K562 (cell line): Measurements from ENCODE around the gene FRMD5. TPM values are rescaled to one million over a fixed set of nuclear protein-coding genes. Genes with fewer than 3 reads are reported as not detected.

ENCODE experiments used
- ATAC-seq: fragments of 200-7000 bp; cut with Tn5 transposase; 3 replicates; pipeline ENCODE4 v1.9.1; 2020; ENCODE audit warnings: moderate library complexity
- BruUV-seq: library from RNA; stranded (reverse); fragments of 400-500 nt; replicated peaks from 2 replicates; lab custom pipeline; 2021; lab: Mats Ljungman, UMichigan
- CTCF ChIA-PET: fragments of 300-600 bp; formaldehyde crosslinking; extraction: SDS; loops from one replicate; lab custom pipeline; 2021; ENCODE audit warnings: low intra/inter-chr PET ratio; lab: Yijun Ruan, JAX
- POLR2A ChIA-PET: fragments of 300-600, 350-650 bp; sonication (Branson Sonifier 250); formaldehyde crosslinking; extraction: SDS; loops from one replicate; lab custom pipeline; 2021; ENCODE audit warnings: antibody characterized with exemption, inconsistent platforms; lab: Yijun Ruan, JAX
- DNase-seq, 4 experiments: peaks; one replicate each; pipeline versions ENCODE4 v3.0.0 to v3.0.0-alpha.2; 2011 to 2018; ENCODE audit warnings: low spot score in 3 of 4, mixed read lengths in 3 of 4; ENCODE audit errors: extremely low read depth in 1 of 4
- FAIRE-seq: peaks from 2 replicates; lab custom pipeline; 2011; peaks lifted over from hg19 to GRCh38; lab: Jason Lieb, UNC
- H2AFZ ChIP-seq: 2 replicates; pipeline ENCODE4 v1.6.0; 2011; ENCODE audit warnings: low read depth, low read length, control low read depth, inconsistent platforms
- H3K27ac ChIP-seq: fragments of 200-600 bp; 3 replicates; pipeline ENCODE4 v1.8.0; 2011; ENCODE audit warnings: low read depth, mild to moderate bottlenecking, control low read depth, inconsistent platforms, low read length, moderate library complexity, mixed read lengths; ENCODE audit errors: extremely low read depth
- H3K27me3 ChIP-seq, 2 experiments: fragments of 300-600 bp in 1 of 2; 2 replicates in 1 of 2; 3 replicates in 1 of 2; pipeline versions ENCODE4 v1.6.0 to v1.8.0; 2011; ENCODE audit warnings: inconsistent platforms in 2 of 2, low read length in 2 of 2, mild to moderate bottlenecking in 1 of 2, mixed read lengths in 1 of 2, moderate library complexity in 1 of 2; ENCODE audit not compliant: control insufficient read depth in 2 of 2, insufficient read depth in 2 of 2
- H3K36me3 ChIP-seq: fragments of 300-600 bp; 3 replicates; pipeline ENCODE4 v1.8.0; 2011; ENCODE audit warnings: mild to moderate bottlenecking, low read length, inconsistent platforms; ENCODE audit not compliant: control insufficient read depth, insufficient read depth
- H3K4me1 ChIP-seq, 2 experiments: fragments of 200-600 bp in 1 of 2; replicated peaks in 1 of 2; 2 replicates in 1 of 2; 3 replicates in 1 of 2; pipeline versions ENCODE4 v1.5.1 to v1.8.0; 2011; ENCODE audit warnings: inconsistent platforms in 2 of 2, low read length in 2 of 2, mild to moderate bottlenecking in 1 of 2, mixed read lengths in 1 of 2, moderate library complexity in 1 of 2; ENCODE audit not compliant: control insufficient read depth in 2 of 2, insufficient read depth in 2 of 2
- H3K4me2 ChIP-seq: 2 replicates; pipeline ENCODE4 v1.6.1; 2011; ENCODE audit warnings: low read length, control low read depth, inconsistent platforms, mixed read lengths; ENCODE audit not compliant: insufficient read depth
- H3K4me3 ChIP-seq: fragments of 200-600 bp; sonication (generic), shearing (Covaris generic); 2 replicates; pipeline ENCODE4 v1.5.1; 2016; ENCODE audit warnings: control low read depth, inconsistent platforms
- H3K79me2 ChIP-seq: fragments of 200-600 bp; 3 replicates; pipeline ENCODE4 v1.8.0; 2011; ENCODE audit warnings: low read length, inconsistent platforms; ENCODE audit not compliant: control insufficient read depth, insufficient read depth
- H3K9ac ChIP-seq, 2 experiments: 2 replicates each; pipeline versions ENCODE4 v1.6.0 to v1.6.1; 2011; ENCODE audit warnings: low read depth in 2 of 2, low read length in 2 of 2, control low read depth in 1 of 2, inconsistent platforms in 1 of 2, mild to moderate bottlenecking in 1 of 2, mixed read lengths in 1 of 2; ENCODE audit not compliant: insufficient read depth in 1 of 2
- H3K9me1 ChIP-seq: one replicate; pipeline ENCODE4 v1.6.0; 2011; ENCODE audit warnings: inconsistent platforms, mild to moderate bottlenecking, low read length, moderate library complexity; ENCODE audit not compliant: control insufficient read depth, insufficient read depth
- H3K9me3 ChIP-seq: replicated peaks from 2 replicates; pipeline ENCODE4 v1.5.1; 2011; ENCODE audit warnings: low read depth, low read length, inconsistent platforms; ENCODE audit not compliant: control insufficient read depth, insufficient read depth
- H4K20me1 ChIP-seq: replicated peaks from 2 replicates; pipeline ENCODE4 v1.6.1; 2011; ENCODE audit warnings: low read length, inconsistent platforms, mixed read lengths; ENCODE audit not compliant: control insufficient read depth, insufficient read depth
- ARID1B ChIP-seq: fragments of 450-650 bp; IDR thresholded peaks from 2 replicates; pipeline ENCODE4 v1.6.1; 2016; ENCODE audit warnings: antibody characterized with exemption, mild to moderate bottlenecking, inconsistent platforms
- CXXC5 ChIP-seq: fragments of 250-450 bp; sonication (Bioruptor Pico); IDR thresholded peaks from 2 replicates; pipeline ENCODE4 v1.8.0; 2022; ENCODE audit warnings: inconsistent platforms, mild to moderate bottlenecking, moderate library complexity
- EWSR1 ChIP-seq: fragments of 450-650 bp; IDR thresholded peaks from 2 replicates; pipeline ENCODE4 v1.6.1; 2018; ENCODE audit warnings: borderline replicate concordance, mild to moderate bottlenecking, low read depth, moderate library complexity; ENCODE audit not compliant: partially characterized antibody
- JUNB ChIP-seq: fragments of 450-650 bp; formaldehyde crosslinking; conservative IDR thresholded peaks from 2 replicates; pipeline ENCODE4 v1.4.0; 2020; ENCODE audit warnings: mild to moderate bottlenecking
- KLF13 ChIP-seq: fragments of 450-650 bp; IDR thresholded peaks from 2 replicates; pipeline ENCODE4 v1.6.1; 2016; ENCODE audit warnings: missing genetic modification characterization, low read depth, mild to moderate bottlenecking, missing compliant biosample characterization, moderate library complexity, borderline replicate concordance
- MCM5 ChIP-seq: fragments of 450-650 bp; IDR thresholded peaks from 2 replicates; pipeline ENCODE4 v1.6.1; 2016; ENCODE audit warnings: low read depth
- MTA2 ChIP-seq: fragments of 450-650 bp; IDR thresholded peaks from 2 replicates; pipeline ENCODE4 v1.6.1; 2016; ENCODE audit warnings: low read depth
- NCOA6 ChIP-seq: fragments of 450-650 bp; IDR thresholded peaks from 2 replicates; pipeline ENCODE4 v1.6.1; 2017; ENCODE audit warnings: mild to moderate bottlenecking
- NR2C1 ChIP-seq, 2 experiments: fragments of 450-650 bp; IDR thresholded peaks; 2 replicates each; pipeline ENCODE4 v1.6.1; 2017; ENCODE audit warnings: mild to moderate bottlenecking in 2 of 2, antibody characterized with exemption in 1 of 2, inconsistent platforms in 1 of 2, missing compliant biosample characterization in 1 of 2, missing genetic modification characterization in 1 of 2
- NR3C1 ChIP-seq: sonication (generic); formaldehyde crosslinking; IDR thresholded peaks from 2 replicates; pipeline ENCODE4 v1.8.1; 2022; ENCODE audit warnings: missing genetic modification reagents
- RNF2 ChIP-seq: sonication (generic); IDR thresholded peaks from 2 replicates; pipeline ENCODE4 v1.6.1; 2016
- ZFPM2 ChIP-seq: fragments of 250-450 bp; sonication (Bioruptor Pico); IDR thresholded peaks from 2 replicates; pipeline ENCODE4 v1.5.1; 2022; ENCODE audit warnings: mild to moderate bottlenecking
- ZNF133 ChIP-seq: fragments of 250-450 bp; sonication (Bioruptor Pico); IDR thresholded peaks from 2 replicates; pipeline ENCODE4 v1.4.0; 2020; ENCODE audit warnings: mild to moderate bottlenecking
- WGBS: fragments of 100-300 bp; shearing (Covaris generic); methylation state at CpG from one replicate; pipeline ENCODE4 v1.1.6; 2016; ENCODE audit warnings: low coverage, mixed read lengths; ENCODE audit not compliant: insufficient coverage; ENCODE audit errors: missing lambda C conversion rate; 5-methylcytosine and 5-hydroxymethylcytosine counted together
- in situ Hi-C: fragments of 300-500 bp; cut with MboI; formaldehyde crosslinking; loops from 4 replicates; pipeline ENCODE4 v1.15.0; 2018; ENCODE audit warnings: inconsistent platforms, mixed read lengths
- intact Hi-C: fragments of 100-400 bp; cut with micrococcal nuclease; formaldehyde crosslinking; loops from 2 replicates; pipeline ENCODE4 v1.14.2; 2022
- polyA plus RNA-seq, 8 experiments: library from polyadenylated mRNA; depleted of rRNA in 4 of 8; stranded (reverse) in 5 of 8; unstranded in 3 of 8; fragments of >200 nt; fragmentation: Nextera tagmentation in 2 of 8; fragmentation: Illumina TruSeq in 1 of 8; extraction: Ambion mirVana in 2 of 8; extraction: Trizol in 1 of 8; gene quantifications; 2 replicates each; pipeline versions ENCODE4 v1.2.1 to v1.2.3, GENCODE V29; 2011 to 2014; ENCODE audit warnings: inconsistent platforms in 1 of 8, missing spikeins in 1 of 8
- total RNA-seq, 7 experiments: library from RNA; depleted of rRNA in 6 of 7; stranded (reverse); fragments of >200 nt in 6 of 7; fragmentation: Illumina TruSeq in 2 of 7; extraction: Trizol in 2 of 7; gene quantifications; 2 replicates each; pipeline versions ENCODE4 v1.2.1 to v1.2.3, GENCODE V29; 2011 to 2021; ENCODE audit warnings: low replicate concordance in 1 of 7
- TF ChIP-seq, protein P1 (sequence below): sonication (generic); formaldehyde crosslinking; IDR thresholded peaks from 2 replicates; pipeline ENCODE4 v1.8.1; 2023; ENCODE audit warnings: mild to moderate bottlenecking, missing genetic modification reagents, moderate library complexity

FRMD5 gene
- total and polyA plus RNA-seq, 9 of the 15 experiments (the other 6 are each of a cell fraction or from before 2014, with no cell fraction given) = 0.13 to 0.38 TPM; not detected in 7

DNA sequence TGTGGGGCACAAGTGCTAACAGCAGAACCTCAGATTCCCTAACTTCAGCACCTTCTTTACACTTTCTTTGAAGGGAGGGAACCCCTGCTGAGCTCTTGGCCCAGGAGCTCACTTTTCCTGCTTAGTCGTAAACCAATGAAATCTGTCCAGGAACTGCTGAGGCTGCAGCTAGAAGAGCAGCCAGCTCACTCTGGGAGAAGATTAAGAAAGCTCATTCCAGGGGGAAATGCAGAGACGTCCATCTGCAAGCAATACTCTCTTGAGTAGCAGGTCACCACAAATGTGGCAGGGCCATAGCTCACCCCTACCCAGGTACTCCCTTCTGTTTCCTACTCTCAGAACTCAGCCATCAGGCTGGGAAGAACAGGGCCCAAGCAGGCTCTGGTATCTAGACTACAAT, 265.0 kb downstream of the FRMD5 start:
- no peak for TF ChIP-seq NR2C1 (IDR thresholded peaks at IDR 0.05)
- TF ChIP-seq NR2C1 (tag; IDR thresholded peaks at IDR 0.05) = no peak
- no peak for TF ChIP-seq EWSR1
- TF ChIP-seq NR3C1 (CRISPR knock-in tag) = no peak
- TF ChIP-seq KLF13 (tag) = no peak
- no peak for TF ChIP-seq ZFPM2
- no peak for TF ChIP-seq ZNF133 (CRISPR knock-in tag)
- ChIA-PET CTCF (no interaction called here), POLR2A (interaction anchor here (1.1 kb wide), 1 partner anchor 9 kb away, joined by 3 read pairs; no protein-coding TSS in a partner anchor)
- Histone ChIP-seq H3K36me3 (no peaks in the 10 kb centered on the region), H3K9ac (no peak overlapping the region), H2AFZ (no peak overlapping the region), H3K4me2 (no peak overlapping the region), H3K4me1 (no peaks in the 10 kb centered on the region), H3K9me3 (no peaks in the 10 kb centered on the region), H3K27me3 (peaks cover 10 to 52% of the 10 kb centered on the region in 2 experiments), H3K79me2 (no peaks in the 10 kb centered on the region), H3K27ac (no peak overlapping the region), H3K9me1 (no peaks in the 10 kb centered on the region), H3K4me3 (no peak overlapping the region), H4K20me1 (no peaks in the 10 kb centered on the region)
- FAIRE-seq (no peak), ATAC-seq (no peak), DNase-seq (no peak)
- no TSS peak for BruUV-seq
- intact Hi-C loops (no loop called here), in situ Hi-C loops (no loop called here)
- 0% methylated on average over 2 of the region's 2 CpGs for WGBS

DNA sequence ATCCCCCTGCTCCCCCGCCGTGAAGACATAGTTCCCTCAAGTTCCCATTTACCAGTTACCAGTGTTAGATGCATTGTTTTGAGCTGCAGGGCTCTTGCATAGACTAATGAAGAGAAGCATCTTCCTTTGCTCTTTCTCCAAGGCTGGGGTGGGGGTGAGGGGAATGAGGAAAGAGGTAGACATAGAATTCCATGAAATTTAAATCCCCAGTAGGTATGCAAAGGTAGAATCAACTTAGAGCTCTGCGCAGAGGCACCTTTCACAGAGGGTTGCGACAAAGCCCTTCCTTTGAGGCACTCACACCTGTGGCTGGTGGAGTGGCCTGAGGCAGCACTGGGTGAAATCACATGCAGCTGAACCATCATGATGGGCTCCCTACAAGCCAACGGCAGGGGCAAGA, 266.9 kb downstream of the FRMD5 start:
- POLR2A ChIA-PET = interaction anchor here (1.0 kb wide), 1 partner anchor 27 kb away, joined by 4 read pairs; no protein-coding TSS in a partner anchor
- no peaks in the 10 kb centered on the region for H3K4me1 ChIP-seq
- no peak for FAIRE-seq

More for the DNA sequence above, 266.9 kb downstream of the FRMD5 start:
- CTCF ChIA-PET = no interaction called here
- in situ Hi-C loops (no loop called here), intact Hi-C loops (no loop called here)
- H3K27ac ChIP-seq = no peak overlapping the region
- BruUV-seq = no TSS peak
- no peak overlapping the region for H3K4me3 ChIP-seq
- peaks cover 10 to 44% of the 10 kb centered on the region in 2 experiments for H3K27me3 ChIP-seq
- TF ChIP-seq CXXC5 (CRISPR knock-in tag) (no peak), MTA2 (no peak), JUNB (no peak), NCOA6 (no peak), RNF2 (no peak), ARID1B (no peak), MCM5 (no peak)
- TF ChIP-seq, protein P1, sequence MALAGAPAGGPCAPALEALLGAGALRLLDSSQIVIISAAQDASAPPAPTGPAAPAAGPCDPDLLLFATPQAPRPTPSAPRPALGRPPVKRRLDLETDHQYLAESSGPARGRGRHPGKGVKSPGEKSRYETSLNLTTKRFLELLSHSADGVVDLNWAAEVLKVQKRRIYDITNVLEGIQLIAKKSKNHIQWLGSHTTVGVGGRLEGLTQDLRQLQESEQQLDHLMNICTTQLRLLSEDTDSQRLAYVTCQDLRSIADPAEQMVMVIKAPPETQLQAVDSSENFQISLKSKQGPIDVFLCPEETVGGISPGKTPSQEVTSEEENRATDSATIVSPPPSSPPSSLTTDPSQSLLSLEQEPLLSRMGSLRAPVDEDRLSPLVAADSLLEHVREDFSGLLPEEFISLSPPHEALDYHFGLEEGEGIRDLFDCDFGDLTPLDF = no peak
- 3% methylated on average over 5 of the region's 5 CpGs for WGBS
- no peaks in the 10 kb centered on the region for H3K79me2 ChIP-seq
- no peaks in the 10 kb centered on the region for H3K9me1 ChIP-seq
- no peak overlapping the region for H2AFZ ChIP-seq
- DNase-seq (no peak), ATAC-seq (no peak)
- no peak overlapping the region for H3K4me2 ChIP-seq
- H3K9ac ChIP-seq = no peak overlapping the region
- no peaks in the 10 kb centered on the region for H3K9me3 ChIP-seq
- H3K36me3 ChIP-seq = no peaks in the 10 kb centered on the region
- no peaks in the 10 kb centered on the region for H4K20me1 ChIP-seq
